ENCODE results near the gene PCNX2.

Gene PCNX2

GRCh38 chr1:233229288-233229687 is 66.2 kb downstream of the PCNX2 start:
- DNase-seq (ENCODE audit: low read depth) = peak; percentile 10
- no peak for TF ChIP-seq CTCF (conservative IDR thresholded peaks at IDR 0.05; ENCODE audit: low read length)
- H3K4me3 ChIP-seq (ENCODE audit: low read length) = no peak overlapping the region

GRCh38 chr1:233227930-233228465 is 67.5 kb downstream of the PCNX2 start:
- DNase-seq (ENCODE audit: low read depth) = no peak
- H3K4me3 ChIP-seq (ENCODE audit: low read length) = no peak overlapping the region
- TF ChIP-seq CTCF (conservative IDR thresholded peaks at IDR 0.05; ENCODE audit: low read length) = no peak

- DNase-seq (ENCODE audit: low read depth) = no peak
- no peak overlapping the region for H3K4me3 ChIP-seq (ENCODE audit: low read length)
- no peak for TF ChIP-seq CTCF (conservative IDR thresholded peaks at IDR 0.05; ENCODE audit: low read length)
Measured at GRCh38 chr1:233224311-233224710, 71.2 kb downstream of the PCNX2 start.

- H3K4me3 ChIP-seq (ENCODE audit: low read length) = no peak overlapping the region
- no peak for DNase-seq (ENCODE audit: low read depth)
- no peak for TF ChIP-seq CTCF (conservative IDR thresholded peaks at IDR 0.05; ENCODE audit: low read length)
Measured at GRCh38 chr1:233217832-233218231, 77.7 kb downstream of the PCNX2 start.

- no peak overlapping the region for H3K4me3 ChIP-seq (ENCODE audit: low read length)
- no peak for TF ChIP-seq CTCF (conservative IDR thresholded peaks at IDR 0.05; ENCODE audit: low read length)
Measured at GRCh38 chr1:233216009-233216408, 79.5 kb downstream of the PCNX2 start.

GRCh38 chr1:233215135-233215760 is 80.3 kb downstream of the PCNX2 start:
- H3K4me3 ChIP-seq (ENCODE audit: low read length) = no peak overlapping the region
- no peak for TF ChIP-seq CTCF (conservative IDR thresholded peaks at IDR 0.05; ENCODE audit: low read length)
- DNase-seq (ENCODE audit: low read depth) = no peak

More at GRCh38 chr1:233216009-233216408, 79.5 kb downstream of the PCNX2 start:
- no peak for DNase-seq (ENCODE audit: low read depth)

GRCh38 chr1:233211595-233211994 is 83.9 kb downstream of the PCNX2 start:
- TF ChIP-seq CTCF (conservative IDR thresholded peaks at IDR 0.05; ENCODE audit: low read length) = no peak
- peak; percentile 9 for DNase-seq (ENCODE audit: low read depth)
- H3K4me3 ChIP-seq (ENCODE audit: low read length) = no peak overlapping the region

Measured in AG10803 (cell line).